Measurements from ENCODE around the gene ZFPM1. TPM values are rescaled to one million over a fixed set of nuclear protein-coding genes. Genes with fewer than 3 reads are reported as not detected.
"Not testable (repeated sequence)": the region's sequence is repeated elsewhere in the genome, so short reads cannot be mapped to it uniquely, and the experiment has no call there.

Gene ZFPM1
- total and polyA plus RNA-seq, 7 experiments from 2014 or later: 0.15 to 28.1 (median 13.5) TPM

DNA sequence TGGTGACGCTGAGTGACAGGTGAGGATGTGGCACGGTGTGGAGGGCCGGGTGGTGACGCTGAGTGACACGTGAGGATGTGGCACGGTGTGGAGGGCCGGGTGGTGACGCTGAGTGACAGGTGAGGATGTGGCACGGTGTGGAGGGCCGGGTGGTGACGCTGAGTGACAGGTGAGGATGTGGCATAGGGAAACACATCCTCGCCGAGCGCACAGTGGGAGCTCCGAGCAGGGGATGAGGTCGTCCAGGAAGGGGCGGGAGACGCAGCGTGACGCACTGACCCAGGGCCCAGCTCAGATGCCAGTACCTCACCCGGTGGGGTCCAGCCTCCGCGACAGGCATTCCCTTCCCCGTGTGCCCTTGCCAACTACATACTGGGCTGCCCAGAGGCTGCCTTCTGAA is 17.6 kb downstream of the ZFPM1 start:
- peaks cover 11 to 70% (median 48%) of the 10 kb centered on the region in 7 donors for H3K4me1 Mint-ChIP-seq
- Histone ChIP-seq H3K4me1 (ENCODE audit: control insufficient read depth in 2 of 2, insufficient read depth in 2 of 2, low read length in 2 of 2) (peaks cover 43 to 56% of the 10 kb centered on the region in 2 donors), H3K27ac (ENCODE audit: low read depth, low read length) (peak overlapping the region; percentile 81)
- peak overlapping the region in 8 of 9 donors; percentile 48 to 99 (median 90) for H3K27ac Mint-ChIP-seq
- DNase-seq (peak in 7 of 9 donors; percentile 53 to 81 (median 74)), ATAC-seq (peak; percentile 52)
- H3K36me3 ChIP-seq (ENCODE audit: control insufficient read depth in 2 of 3, insufficient read depth in 3 of 3, low read length in 3 of 3); H3K9me3 Mint-ChIP-seq; H3K36me3 Mint-ChIP-seq; intact Hi-C loops (cut with micrococcal nuclease); CTCF ChIA-PET; H3K4me3 ChIP-seq (ENCODE audit: low read length); H3K27me3 ChIP-seq (ENCODE audit: control insufficient read depth in 2 of 2, insufficient read depth in 2 of 2, low read length in 2 of 2); H3K9me3 ChIP-seq (ENCODE audit: control insufficient read depth in 2 of 3, low read length in 3 of 3); H3K27me3 Mint-ChIP-seq: not testable (repeated sequence)
- POLR2A ChIA-PET: interaction anchor here (1.0 to 1.2 kb wide), 2 partner anchors 16 to 18 kb away, joined by 4 to 5 read pairs; partner anchors contain the start of gene ZFPM1
- peak overlapping the region in 4 of 10 donors; percentile 33 to 64 (median 44) for H3K4me3 Mint-ChIP-seq

DNA sequence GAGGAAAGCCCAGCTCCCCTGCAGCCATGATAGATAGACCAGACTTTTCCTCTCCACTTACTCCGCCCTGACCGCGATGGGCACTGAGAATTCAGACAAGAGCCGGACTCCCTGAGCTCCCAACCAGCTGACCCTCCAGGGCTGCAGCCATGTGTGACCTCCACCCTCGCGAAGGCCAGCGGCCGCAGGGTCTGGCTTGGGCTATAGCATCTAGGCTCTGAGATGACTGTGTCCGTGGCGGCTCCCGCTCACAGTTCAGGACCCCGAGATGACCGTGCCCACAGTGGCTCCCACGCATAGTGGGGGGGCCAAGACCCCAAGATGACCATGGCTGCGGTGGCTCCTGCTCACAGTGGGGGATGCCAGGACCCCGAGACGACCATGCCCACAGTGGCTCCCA is 18.0 kb downstream of the ZFPM1 start:
- Mint-ChIP-seq H3K9me3 (peaks cover 0 to 8% (median 0%) of the 10 kb centered on the region in 11 donors), H3K36me3 (no peaks in the 10 kb centered on the region), H3K27me3 (no peaks in the 10 kb centered on the region), H3K4me3 (peak overlapping the region in 4 of 10 donors; percentile 33 to 64 (median 44)), H3K4me1 (peaks cover 11 to 66% (median 46%) of the 10 kb centered on the region in 7 donors), H3K27ac (peak overlapping the region in 8 of 9 donors; percentile 48 to 99 (median 90))
- ChIA-PET CTCF (no interaction called here), POLR2A (interaction anchor here (1.0 to 1.2 kb wide), 2 partner anchors 17 to 19 kb away, joined by 4 to 5 read pairs; partner anchors contain the start of gene ZFPM1)
- H3K27ac ChIP-seq (ENCODE audit: low read depth, low read length): peak overlapping the region; percentile 81
- H3K4me3 ChIP-seq (ENCODE audit: low read length): no peak overlapping the region
- intact Hi-C loops (cut with micrococcal nuclease): no loop called here
- no peaks in the 10 kb centered on the region for H3K9me3 ChIP-seq (ENCODE audit: control insufficient read depth in 2 of 3, low read length in 3 of 3)
- peaks cover 39 to 52% of the 10 kb centered on the region in 2 donors for H3K4me1 ChIP-seq (ENCODE audit: control insufficient read depth in 2 of 2, insufficient read depth in 2 of 2, low read length in 2 of 2)
- no peaks in the 10 kb centered on the region for H3K36me3 ChIP-seq (ENCODE audit: control insufficient read depth in 2 of 3, insufficient read depth in 3 of 3, low read length in 3 of 3)
- no peak for ATAC-seq
- DNase-seq: no peak
- no peaks in the 10 kb centered on the region for H3K27me3 ChIP-seq (ENCODE audit: control insufficient read depth in 2 of 2, insufficient read depth in 2 of 2, low read length in 2 of 2)

DNA sequence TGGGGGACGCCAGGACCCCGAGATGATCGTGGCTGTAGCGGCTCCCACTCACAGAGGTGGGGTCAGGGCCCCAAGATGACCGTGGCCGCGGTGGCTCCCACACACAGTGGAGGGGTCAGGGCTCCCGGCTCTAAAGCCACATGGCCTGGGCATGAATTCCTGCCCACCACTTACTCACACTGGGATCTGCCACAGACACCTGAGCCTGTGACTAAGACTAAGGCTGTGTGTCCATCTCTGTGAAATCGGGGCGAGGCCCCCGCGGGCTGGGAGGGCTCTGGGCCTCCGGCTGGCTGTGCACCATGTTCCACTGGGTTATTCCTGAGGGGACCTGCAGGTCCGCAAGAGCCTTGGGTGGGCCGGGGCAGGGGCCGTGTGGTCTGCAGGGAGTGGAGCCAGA is 18.5 kb downstream of the ZFPM1 start:
- Mint-ChIP-seq H3K4me1 (peaks cover 12 to 66% (median 44%) of the 10 kb centered on the region in 7 donors), H3K27me3 (no peaks in the 10 kb centered on the region), H3K4me3 (no peak overlapping the region), H3K36me3 (no peaks in the 10 kb centered on the region), H3K9me3 (peaks cover 0 to 8% (median 0%) of the 10 kb centered on the region in 11 donors), H3K27ac (peak overlapping the region in 5 of 9 donors; percentile 25 to 99 (median 97))
- Histone ChIP-seq H3K9me3 (ENCODE audit: control insufficient read depth in 2 of 3, low read length in 3 of 3) (no peaks in the 10 kb centered on the region), H3K36me3 (ENCODE audit: control insufficient read depth in 2 of 3, insufficient read depth in 3 of 3, low read length in 3 of 3) (no peaks in the 10 kb centered on the region), H3K4me1 (ENCODE audit: control insufficient read depth in 2 of 2, insufficient read depth in 2 of 2, low read length in 2 of 2) (peaks cover 34 to 48% of the 10 kb centered on the region in 2 donors), H3K27ac (ENCODE audit: low read depth, low read length) (peak overlapping the region; percentile 81), H3K4me3 (ENCODE audit: low read length) (no peak overlapping the region), H3K27me3 (ENCODE audit: control insufficient read depth in 2 of 2, insufficient read depth in 2 of 2, low read length in 2 of 2) (no peaks in the 10 kb centered on the region)
- intact Hi-C loops (cut with micrococcal nuclease): no loop called here
- DNase-seq (no peak), ATAC-seq (no peak)
- ChIA-PET CTCF (no interaction called here), POLR2A (interaction anchor here (1.0 to 1.2 kb wide), 2 partner anchors 17 to 19 kb away, joined by 4 to 5 read pairs; partner anchors contain the start of gene ZFPM1)

DNA sequence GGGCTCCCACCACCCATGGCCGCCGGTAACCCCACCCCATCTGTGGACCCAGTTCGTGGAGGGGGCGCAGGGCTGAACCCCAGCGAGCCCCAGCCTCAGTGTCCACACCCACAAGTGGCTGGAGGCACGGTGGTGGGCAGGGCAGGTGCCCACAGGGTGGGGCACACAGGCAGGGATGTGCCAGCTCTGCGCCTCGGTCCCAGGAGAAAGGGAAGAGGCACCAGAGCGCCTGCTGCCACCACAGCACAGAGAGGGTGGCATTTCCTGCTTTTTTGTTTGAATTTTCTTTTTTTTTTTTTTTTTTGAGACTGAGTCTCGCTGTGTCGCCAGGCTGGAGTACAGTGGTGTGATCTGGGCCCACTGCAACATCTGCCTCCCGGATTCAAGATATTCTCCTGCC is 19.0 kb downstream of the ZFPM1 start:
- peak overlapping the region; percentile 81 for H3K27ac ChIP-seq (ENCODE audit: low read depth, low read length)
- H3K4me3 ChIP-seq (ENCODE audit: low read length): no peak overlapping the region
- no peaks in the 10 kb centered on the region for H3K36me3 ChIP-seq (ENCODE audit: control insufficient read depth in 2 of 3, insufficient read depth in 3 of 3, low read length in 3 of 3)
- H3K27ac Mint-ChIP-seq: peak overlapping the region in 6 of 9 donors; percentile 56 to 99 (median 82)
- DNase-seq (peak in 4 of 9 donors; percentile 38 to 54 (median 48)), ATAC-seq (peak; percentile 20)
- H3K4me1 Mint-ChIP-seq: peaks cover 17 to 66% (median 44%) of the 10 kb centered on the region in 7 donors
- peaks cover 0 to 8% (median 0%) of the 10 kb centered on the region in 11 donors for H3K9me3 Mint-ChIP-seq
- intact Hi-C loops (cut with micrococcal nuclease): no loop called here
- H3K36me3 Mint-ChIP-seq: no peaks in the 10 kb centered on the region
- peak overlapping the region in 2 of 10 donors; percentile 11 to 29 for H3K4me3 Mint-ChIP-seq
- ChIA-PET POLR2A (no interaction called here), CTCF (no interaction called here)
- peaks cover 33 to 46% of the 10 kb centered on the region in 2 donors for H3K4me1 ChIP-seq (ENCODE audit: control insufficient read depth in 2 of 2, insufficient read depth in 2 of 2, low read length in 2 of 2)
- no peaks in the 10 kb centered on the region for H3K9me3 ChIP-seq (ENCODE audit: control insufficient read depth in 2 of 3, low read length in 3 of 3)
- peaks cover 0 to 2% (median 0%) of the 10 kb centered on the region in 5 donors for H3K27me3 Mint-ChIP-seq
- H3K27me3 ChIP-seq (ENCODE audit: control insufficient read depth in 2 of 2, insufficient read depth in 2 of 2, low read length in 2 of 2): no peaks in the 10 kb centered on the region

DNA sequence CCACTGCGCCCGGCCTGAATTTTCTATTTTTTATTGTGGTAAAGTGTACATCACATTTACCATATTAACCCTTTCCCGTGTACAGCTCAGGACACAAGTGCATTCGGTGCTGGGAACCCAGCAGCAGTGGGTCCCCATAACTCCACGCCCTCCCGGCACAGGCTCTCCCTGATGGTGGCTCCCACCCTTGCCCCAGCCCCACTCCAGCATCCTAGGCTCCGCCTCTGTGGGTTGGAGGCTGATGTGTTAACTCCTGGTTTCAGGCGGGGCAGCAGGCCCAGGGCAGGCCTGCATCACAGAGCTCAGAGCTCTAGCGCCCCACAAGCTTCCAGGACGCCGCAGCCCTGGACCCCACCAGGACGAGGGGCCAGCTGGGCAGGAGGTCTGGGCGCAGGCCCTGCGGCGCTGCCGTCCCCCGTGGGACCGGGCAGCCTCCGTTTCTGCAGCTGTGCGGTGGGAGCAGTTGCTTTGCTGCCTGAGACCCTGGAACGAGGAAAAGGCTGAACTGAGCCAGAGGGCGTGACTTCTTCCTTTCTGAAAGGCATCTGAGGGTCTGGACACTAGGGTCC is 19.6 kb downstream of the ZFPM1 start:
- intact Hi-C loops (cut with micrococcal nuclease): no loop called here
- peak overlapping the region in 8 of 9 donors; percentile 51 to 99 (median 74) for H3K27ac Mint-ChIP-seq

DNA sequence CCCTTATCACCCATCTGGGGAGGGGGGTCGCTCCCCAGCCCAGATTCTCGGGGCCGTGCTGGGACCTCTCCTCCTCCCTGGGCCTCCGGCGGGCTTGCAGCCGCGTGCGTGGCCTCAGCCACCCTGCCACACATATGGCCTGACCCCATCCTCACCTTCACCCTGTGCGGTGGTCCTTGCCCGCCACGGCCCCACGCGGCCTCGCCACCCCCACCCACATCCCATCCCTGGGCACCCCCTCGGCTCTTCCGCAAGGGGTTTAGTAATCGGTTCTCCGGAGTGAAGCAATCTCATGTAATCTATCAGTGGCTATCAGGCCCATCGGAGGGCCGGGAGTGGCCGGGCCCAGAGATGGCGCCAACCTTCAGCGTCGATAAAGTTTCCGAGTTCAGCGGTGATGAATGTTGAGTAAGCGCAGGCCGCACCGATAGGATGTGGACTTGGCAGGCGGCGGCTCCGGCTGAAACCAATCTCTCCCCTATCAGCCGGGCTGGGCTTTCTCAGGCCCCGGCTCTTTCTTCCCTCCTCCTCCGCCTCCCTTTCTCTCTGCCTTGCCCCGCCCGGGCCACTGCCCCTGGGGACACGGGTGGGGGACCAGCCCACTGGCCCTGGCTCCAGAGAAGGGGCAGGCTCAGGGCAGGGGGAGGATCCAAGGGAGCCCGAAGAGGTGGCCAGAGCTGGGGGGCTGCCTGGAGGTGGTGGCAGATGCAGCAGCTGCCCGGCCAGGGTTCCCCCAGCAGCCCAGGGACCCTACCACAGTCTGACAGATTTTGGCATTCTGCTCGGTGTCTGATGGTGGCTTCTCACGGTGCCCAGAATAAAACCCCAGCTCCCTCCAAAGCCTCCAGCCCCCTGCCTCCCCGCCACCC is 20.8 kb downstream of the ZFPM1 start:
- H3K4me1 ChIP-seq (ENCODE audit: control insufficient read depth in 2 of 2, insufficient read depth in 2 of 2, low read length in 2 of 2): peaks cover 38 to 53% of the 10 kb centered on the region in 2 donors
- H3K27ac Mint-ChIP-seq: peak overlapping the region in 2 of 9 donors; percentile 39 to 72
- H3K36me3 Mint-ChIP-seq: no peaks in the 10 kb centered on the region
- peaks cover 32 to 73% (median 50%) of the 10 kb centered on the region in 7 donors for H3K4me1 Mint-ChIP-seq
- H3K27ac ChIP-seq (ENCODE audit: low read depth, low read length): no peak overlapping the region
- H3K27me3 ChIP-seq (ENCODE audit: control insufficient read depth in 2 of 2, insufficient read depth in 2 of 2, low read length in 2 of 2): no peaks in the 10 kb centered on the region
- H3K4me3 ChIP-seq (ENCODE audit: low read length): no peak overlapping the region
- no peak for DNase-seq
- POLR2A ChIA-PET: no interaction called here
- no peaks in the 10 kb centered on the region for H3K36me3 ChIP-seq (ENCODE audit: control insufficient read depth in 2 of 3, insufficient read depth in 3 of 3, low read length in 3 of 3)
- H3K9me3 ChIP-seq (ENCODE audit: control insufficient read depth in 2 of 3, low read length in 3 of 3): no peaks in the 10 kb centered on the region
- CTCF ChIA-PET: no interaction called here
- intact Hi-C loops (cut with micrococcal nuclease): no loop called here
- peaks cover 0 to 4% (median 0%) of the 10 kb centered on the region in 5 donors for H3K27me3 Mint-ChIP-seq
- peaks cover 0 to 8% (median 0%) of the 10 kb centered on the region in 11 donors for H3K9me3 Mint-ChIP-seq
- ATAC-seq: no peak
- no peak overlapping the region for H3K4me3 Mint-ChIP-seq

More for the DNA sequence above, 19.6 kb downstream of the ZFPM1 start:
- H3K36me3 ChIP-seq (ENCODE audit: control insufficient read depth in 2 of 3, insufficient read depth in 3 of 3, low read length in 3 of 3): no peaks in the 10 kb centered on the region
- H3K27ac ChIP-seq (ENCODE audit: low read depth, low read length): peak overlapping the region; percentile 81
- H3K4me1 ChIP-seq (ENCODE audit: control insufficient read depth in 2 of 2, insufficient read depth in 2 of 2, low read length in 2 of 2): peaks cover 38 to 49% of the 10 kb centered on the region in 2 donors
- ChIA-PET POLR2A (no interaction called here), CTCF (no interaction called here)
- ATAC-seq (no peak), DNase-seq (no peak)
- no peak overlapping the region for H3K4me3 ChIP-seq (ENCODE audit: low read length)
- H3K36me3 Mint-ChIP-seq: no peaks in the 10 kb centered on the region
- H3K4me3 Mint-ChIP-seq: peak overlapping the region in 6 of 10 donors; percentile 11 to 60 (median 34)
- H3K9me3 ChIP-seq (ENCODE audit: control insufficient read depth in 2 of 3, low read length in 3 of 3): no peaks in the 10 kb centered on the region
- H3K4me1 Mint-ChIP-seq: peaks cover 22 to 67% (median 44%) of the 10 kb centered on the region in 7 donors
- H3K9me3 Mint-ChIP-seq: peaks cover 0 to 8% (median 0%) of the 10 kb centered on the region in 11 donors
- H3K27me3 Mint-ChIP-seq: peaks cover 0 to 4% (median 0%) of the 10 kb centered on the region in 5 donors
- no peaks in the 10 kb centered on the region for H3K27me3 ChIP-seq (ENCODE audit: control insufficient read depth in 2 of 2, insufficient read depth in 2 of 2, low read length in 2 of 2)

Measured in naive thymus-derived CD4-positive, alpha-beta T cell (primary cell).